HUES48 (cell line): ENCODE data around the gene FBN3.
A peak's percentile ranks its signal among the peaks of the same experiment; 100 is the strongest.

Experiments used
- H3K27ac ChIP-seq: one replicate; pipeline ENCODE4 v1.7.0; 2013; ENCODE audit warnings: low read depth, low read length, inconsistent platforms
- H3K27me3 ChIP-seq: 2 replicates; pipeline ENCODE4 v1.6.1; 2013; ENCODE audit warnings: mild to moderate bottlenecking, low read length; ENCODE audit not compliant: control insufficient read depth, insufficient read depth
- H3K36me3 ChIP-seq: 2 replicates; pipeline ENCODE4 v1.6.1; 2013; ENCODE audit warnings: low read length; ENCODE audit not compliant: control insufficient read depth, insufficient read depth
- H3K4me1 ChIP-seq: 2 replicates; pipeline ENCODE4 v1.6.1; 2013; ENCODE audit warnings: mild to moderate bottlenecking, low read length; ENCODE audit not compliant: control insufficient read depth, insufficient read depth
- H3K4me3 ChIP-seq: 2 replicates; pipeline ENCODE4 v1.5.1; 2013; ENCODE audit warnings: mild to moderate bottlenecking, low read depth, low read length
- H3K9ac ChIP-seq: 2 replicates; pipeline ENCODE4 v1.6.1; 2013; ENCODE audit warnings: mild to moderate bottlenecking, low read depth, low read length, moderate library complexity
- H3K9me3 ChIP-seq: 2 replicates; pipeline ENCODE4 v1.6.1; 2013; ENCODE audit warnings: low read length; ENCODE audit not compliant: control insufficient read depth, insufficient read depth

FBN3 gene

DNA sequence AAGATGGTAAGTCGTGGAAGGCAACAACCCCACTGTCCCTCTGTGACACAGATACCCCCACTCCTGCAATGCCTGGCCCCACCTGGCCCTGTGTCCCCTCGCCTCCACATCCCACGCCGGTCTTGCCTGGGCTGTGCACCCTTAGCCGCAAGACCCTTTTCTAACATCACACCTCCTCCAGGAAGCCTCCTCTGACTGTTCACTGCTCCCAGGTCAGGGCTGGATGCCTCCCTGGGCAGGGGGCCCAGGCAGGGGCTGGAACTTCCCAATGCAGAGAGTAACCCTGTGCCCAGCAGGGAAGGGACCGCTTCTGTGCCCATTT, 1.3 kb downstream of the FBN3 start:
- no peak overlapping the region for H3K9ac ChIP-seq
- H3K27ac ChIP-seq = peak overlapping the region; percentile 93
- H3K36me3 ChIP-seq = peaks cover 4% of the 10 kb centered on the region; the same call in 1 of the 2 replicates
- no peaks in the 10 kb centered on the region for H3K9me3 ChIP-seq
- no peaks in the 10 kb centered on the region for H3K27me3 ChIP-seq
- peak overlapping the region; percentile 77 for H3K4me3 ChIP-seq
- peaks cover 13% of the 10 kb centered on the region for H3K4me1 ChIP-seq

DNA sequence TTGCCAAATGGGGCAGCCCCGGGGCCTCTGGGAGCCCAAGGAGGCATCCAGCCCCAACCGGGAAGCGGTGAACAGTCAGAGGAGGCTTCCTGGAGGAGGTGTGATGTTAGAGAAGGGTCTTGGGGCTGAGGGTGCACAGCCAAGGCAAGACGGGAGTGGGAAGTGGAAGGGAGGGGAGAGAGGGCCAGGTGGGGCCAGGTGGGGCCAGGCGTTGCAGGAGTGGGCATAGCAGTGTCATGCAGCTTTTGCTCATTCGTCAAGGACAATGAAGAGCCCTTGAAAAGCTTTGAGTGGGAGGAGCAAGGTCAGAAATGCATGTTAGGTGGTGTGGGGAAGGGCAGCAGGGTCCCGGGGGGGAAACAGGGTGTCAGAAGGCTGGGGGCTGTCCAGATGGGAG, 1.8 kb downstream of the FBN3 start:
- H3K4me3 ChIP-seq = no peak overlapping the region
- peaks cover 13% of the 10 kb centered on the region for H3K4me1 ChIP-seq
- no peaks in the 10 kb centered on the region for H3K9me3 ChIP-seq
- H3K9ac ChIP-seq = no peak overlapping the region
- no peaks in the 10 kb centered on the region for H3K27me3 ChIP-seq
- peaks cover 4% of the 10 kb centered on the region; the same call in 1 of the 2 replicates for H3K36me3 ChIP-seq
- H3K27ac ChIP-seq = no peak overlapping the region

DNA sequence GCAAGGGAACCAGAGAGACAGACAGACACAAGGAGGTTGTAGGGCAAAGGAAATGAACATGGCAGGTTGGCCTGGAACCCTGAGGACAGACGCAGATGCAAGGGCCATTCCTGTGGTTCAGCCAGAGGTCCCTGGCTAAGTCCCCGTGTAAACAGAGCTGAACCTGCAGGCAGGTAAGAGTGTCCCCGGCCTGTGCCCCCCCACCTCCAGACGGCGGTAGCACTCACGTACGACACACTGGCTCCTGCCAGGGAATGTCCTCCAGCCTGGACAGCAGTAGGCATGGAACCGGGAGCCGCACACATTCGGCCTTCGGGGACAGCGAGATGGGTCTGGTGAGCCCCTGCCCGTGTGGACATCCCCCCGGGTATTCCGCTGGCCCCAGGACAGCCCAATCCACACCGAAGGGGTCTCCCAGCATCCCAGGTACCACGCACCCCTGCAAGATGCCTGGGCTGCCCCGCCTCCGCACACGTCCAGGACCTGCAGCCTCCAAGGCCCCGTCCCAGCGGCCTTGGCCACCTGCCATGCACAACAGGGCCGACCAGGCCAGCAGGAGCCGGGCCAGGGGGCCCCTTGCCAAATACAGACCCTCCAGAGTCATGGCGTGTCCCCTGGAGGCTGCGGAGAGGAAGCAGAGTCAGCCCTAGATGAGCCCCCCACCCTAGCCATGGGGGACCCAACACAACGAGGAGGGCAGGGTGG, 2.4 kb downstream of the FBN3 start:
- H3K4me3 ChIP-seq = no peak overlapping the region
- H3K36me3 ChIP-seq = peaks cover 4% of the 10 kb centered on the region; the same call in 1 of the 2 replicates
- H3K27ac ChIP-seq = no peak overlapping the region
- no peaks in the 10 kb centered on the region for H3K9me3 ChIP-seq
- no peak overlapping the region for H3K9ac ChIP-seq
- H3K4me1 ChIP-seq = peaks cover 13% of the 10 kb centered on the region
- H3K27me3 ChIP-seq = no peaks in the 10 kb centered on the region

DNA sequence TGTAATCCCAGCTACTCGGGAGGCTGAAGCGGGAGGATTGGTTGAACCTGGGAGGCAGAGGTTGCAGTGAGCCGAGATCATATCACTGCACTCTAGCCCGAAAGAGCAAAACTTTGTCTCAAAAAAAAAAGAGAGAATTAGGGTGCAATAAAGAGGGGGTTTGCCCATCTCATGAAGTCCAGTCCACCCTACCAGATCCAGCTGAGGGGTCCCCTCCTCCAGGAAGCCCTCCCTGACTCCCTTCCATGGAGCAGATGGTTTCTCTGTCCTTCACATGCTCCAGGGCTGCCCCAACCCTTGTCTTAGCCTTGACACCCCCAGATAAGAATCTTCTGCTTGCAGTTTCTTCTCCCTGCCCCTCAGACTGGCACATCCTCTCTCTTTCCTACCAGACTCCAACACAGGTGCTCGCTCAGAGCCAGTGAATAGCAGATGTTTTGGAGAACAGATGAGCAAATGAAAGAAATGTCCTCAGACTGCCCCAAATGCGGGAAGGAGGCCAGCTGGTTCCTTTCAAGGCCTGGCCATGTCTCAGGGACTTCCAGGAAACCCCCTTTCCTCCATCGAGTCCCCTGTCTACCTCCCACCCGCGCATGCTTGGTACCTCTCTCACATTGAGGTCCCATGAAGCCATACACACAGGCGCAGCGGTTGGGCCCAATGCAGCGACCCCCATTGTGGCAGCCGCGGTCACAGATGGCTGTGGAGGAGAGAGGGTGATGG, 5.0 kb downstream of the FBN3 start:
- no peak overlapping the region for H3K9ac ChIP-seq
- H3K27me3 ChIP-seq = no peaks in the 10 kb centered on the region
- no peak overlapping the region for H3K4me3 ChIP-seq
- H3K27ac ChIP-seq = no peak overlapping the region
- H3K9me3 ChIP-seq = no peaks in the 10 kb centered on the region
- H3K36me3 ChIP-seq = peaks cover 21% of the 10 kb centered on the region
- peaks cover 9% of the 10 kb centered on the region; the same call in 1 of the 2 replicates for H3K4me1 ChIP-seq

DNA sequence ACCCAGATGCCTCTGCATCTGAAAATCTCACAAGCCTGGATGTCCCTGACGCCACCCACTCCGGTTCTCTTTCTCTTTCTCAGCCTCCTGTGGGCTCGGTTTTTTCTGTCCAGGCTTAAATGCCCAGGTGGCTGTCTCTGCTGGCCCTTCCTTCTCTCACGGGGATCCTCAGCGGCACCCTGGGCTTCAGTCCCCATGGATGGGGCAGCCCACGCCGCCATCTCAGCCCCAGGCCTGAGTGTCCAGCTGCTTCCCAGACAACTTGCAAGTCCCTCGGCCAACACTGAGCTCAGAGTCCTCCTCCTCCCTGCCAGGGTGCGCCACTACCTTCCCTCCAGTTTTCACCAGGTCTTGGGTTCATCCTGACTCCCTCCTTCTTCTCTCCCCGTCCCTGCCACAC, 6.4 kb downstream of the FBN3 start:
- peaks cover 4% of the 10 kb centered on the region; the same call in 1 of the 2 replicates for H3K4me1 ChIP-seq
- H3K9me3 ChIP-seq = no peaks in the 10 kb centered on the region
- no peak overlapping the region for H3K4me3 ChIP-seq
- no peaks in the 10 kb centered on the region for H3K27me3 ChIP-seq
- peaks cover 30% of the 10 kb centered on the region for H3K36me3 ChIP-seq
- no peak overlapping the region for H3K9ac ChIP-seq
- H3K27ac ChIP-seq = no peak overlapping the region

DNA sequence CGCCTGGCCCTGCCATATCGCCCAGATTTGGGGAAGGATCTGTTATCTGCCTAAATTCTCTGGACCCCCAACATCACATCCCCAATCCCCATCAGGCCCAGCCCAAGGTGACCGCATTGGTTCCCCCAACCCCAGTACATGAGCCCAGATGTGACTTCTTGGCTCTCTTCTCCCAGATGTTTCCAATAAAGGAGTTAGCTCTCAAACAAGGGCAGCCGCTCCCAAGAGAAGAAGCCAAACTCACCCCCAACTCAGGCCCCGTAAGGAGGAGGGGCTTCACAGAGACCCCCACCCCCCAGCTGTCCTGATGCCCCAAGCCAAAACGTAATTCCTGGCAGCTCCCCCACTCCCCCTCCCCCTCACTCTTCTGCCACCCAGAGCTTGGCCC, 6.9 kb downstream of the FBN3 start:
- Histone ChIP-seq H3K27me3 (no peaks in the 10 kb centered on the region), H3K27ac (no peak overlapping the region), H3K9me3 (no peaks in the 10 kb centered on the region), H3K4me1 (no peaks in the 10 kb centered on the region; the same call in 1 of the 2 replicates), H3K4me3 (no peak overlapping the region), H3K9ac (no peak overlapping the region), H3K36me3 (peaks cover 35% of the 10 kb centered on the region)

DNA sequence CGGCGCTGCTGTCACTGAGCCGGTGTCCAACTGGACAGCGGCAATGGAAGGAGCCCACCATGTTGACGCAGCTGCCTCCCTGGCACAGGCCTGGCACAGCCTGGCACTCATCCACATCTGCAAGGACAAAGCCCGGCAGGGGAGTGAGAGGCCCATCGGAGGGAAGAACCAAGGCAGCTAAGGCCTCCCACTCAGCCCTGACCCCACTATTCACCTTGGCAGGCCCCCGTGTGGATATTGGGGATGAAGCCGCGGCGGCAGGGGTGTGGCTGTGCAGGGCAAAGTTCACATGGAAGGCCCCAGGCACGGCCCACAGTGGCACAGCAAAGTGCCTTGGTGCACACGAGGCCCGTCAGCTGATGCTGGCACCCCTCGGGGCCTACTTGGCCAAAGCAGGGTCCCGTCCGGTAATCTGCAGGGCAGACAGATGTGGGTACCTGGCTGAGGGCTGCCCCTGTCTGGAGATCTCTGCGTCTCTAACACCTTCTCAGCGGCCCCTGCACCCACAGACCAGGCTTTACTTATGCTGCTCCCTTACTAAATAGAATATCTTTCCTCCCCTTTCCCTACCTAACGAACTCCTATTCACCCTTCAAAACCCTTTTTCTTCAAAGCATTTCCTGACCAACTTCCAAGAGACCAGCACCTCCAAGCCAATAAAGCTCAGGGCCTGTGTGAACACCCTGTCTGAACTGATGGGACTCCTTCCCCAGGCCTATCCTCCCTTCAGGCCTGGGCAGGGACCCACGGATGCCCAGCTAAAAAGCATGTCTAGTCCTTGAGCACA, 7.5 kb downstream of the FBN3 start:
- no peaks in the 10 kb centered on the region for H3K27me3 ChIP-seq
- H3K27ac ChIP-seq = no peak overlapping the region
- no peaks in the 10 kb centered on the region for H3K9me3 ChIP-seq
- peaks cover 35% of the 10 kb centered on the region for H3K36me3 ChIP-seq
- H3K4me3 ChIP-seq = no peak overlapping the region
- H3K9ac ChIP-seq = no peak overlapping the region
- H3K4me1 ChIP-seq = no peaks in the 10 kb centered on the region

DNA sequence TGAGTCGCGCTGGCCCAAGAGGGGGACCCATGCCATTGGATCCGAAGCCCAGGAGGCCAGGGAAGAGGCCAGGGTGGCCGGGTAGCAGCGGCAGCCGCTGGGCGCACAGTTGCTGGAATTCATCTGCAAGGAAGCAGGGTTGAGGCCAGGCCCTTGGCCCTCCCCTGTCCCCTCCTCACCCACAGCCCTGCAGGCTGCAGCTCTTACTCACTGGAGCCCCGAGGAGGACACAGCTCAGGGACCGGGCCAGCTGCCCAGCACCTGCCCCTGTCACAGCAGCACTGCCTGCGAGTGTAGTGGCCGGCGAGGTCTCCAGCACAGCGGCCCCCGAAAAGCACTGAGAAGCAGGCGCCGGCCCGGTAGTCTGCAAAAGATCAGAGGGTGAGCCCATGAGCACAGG, 11.2 kb downstream of the FBN3 start:
- Histone ChIP-seq H3K4me1 (no peaks in the 10 kb centered on the region), H3K9me3 (no peaks in the 10 kb centered on the region), H3K4me3 (no peak overlapping the region), H3K36me3 (peaks cover 47% of the 10 kb centered on the region), H3K9ac (no peak overlapping the region), H3K27ac (no peak overlapping the region), H3K27me3 (no peaks in the 10 kb centered on the region)

DNA sequence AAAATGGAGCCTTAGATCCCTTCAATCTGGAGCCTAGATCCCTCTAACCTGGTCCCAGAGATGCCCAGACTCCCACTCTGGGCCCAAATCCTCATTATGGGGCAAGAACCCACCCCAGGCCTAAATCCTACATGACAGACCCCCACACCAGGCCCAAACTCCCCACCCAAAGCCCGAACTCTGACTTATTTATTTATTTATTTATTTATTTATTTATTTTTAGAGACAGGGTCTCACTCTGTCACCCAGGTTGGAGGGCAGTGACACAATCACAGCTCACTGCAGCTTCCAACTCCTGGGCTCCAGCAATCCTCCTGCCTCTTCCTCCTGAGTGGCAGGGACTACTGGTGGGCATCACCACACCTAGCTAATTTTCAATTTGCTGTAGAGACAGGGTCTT, 12.0 kb downstream of the FBN3 start:
- Histone ChIP-seq H3K4me1 (no peaks in the 10 kb centered on the region), H3K27me3 (no peaks in the 10 kb centered on the region)

DNA sequence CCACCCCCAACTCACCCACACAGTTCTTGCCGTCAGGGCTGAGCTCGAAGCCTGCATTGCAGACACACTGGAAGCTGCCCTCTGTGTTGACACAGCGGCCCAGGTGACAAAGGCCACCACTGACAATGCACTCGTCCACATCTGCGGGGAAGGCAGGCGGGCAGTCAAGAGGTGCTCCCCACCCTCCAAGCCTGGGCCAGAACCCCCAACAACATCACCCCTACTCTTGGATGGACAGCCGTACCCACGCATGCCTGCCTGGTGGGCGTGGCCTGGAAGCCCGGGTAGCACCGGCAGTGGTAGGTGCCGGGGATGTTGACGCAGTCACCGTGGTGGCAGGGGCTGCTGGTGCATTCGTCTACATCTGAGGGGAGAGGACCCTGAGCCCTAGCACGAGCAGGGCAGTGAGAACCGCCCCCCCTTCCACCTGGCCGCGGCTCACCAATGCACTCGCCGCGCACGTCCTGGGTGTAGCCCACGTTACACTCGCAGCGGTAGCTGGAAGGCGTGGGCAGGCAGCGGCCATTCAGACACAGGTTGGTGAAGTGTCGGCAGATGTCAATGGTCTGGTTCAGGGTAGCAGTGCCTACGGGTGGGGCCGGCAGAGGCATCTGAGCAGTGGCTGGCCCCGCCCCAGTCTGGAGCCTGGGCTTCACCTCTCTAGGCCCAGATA, 13.3 kb downstream of the FBN3 start:
- peaks cover 54% of the 10 kb centered on the region for H3K36me3 ChIP-seq
- no peaks in the 10 kb centered on the region for H3K27me3 ChIP-seq
- no peaks in the 10 kb centered on the region for H3K9me3 ChIP-seq
- H3K9ac ChIP-seq = no peak overlapping the region
- H3K4me3 ChIP-seq = no peak overlapping the region
- H3K4me1 ChIP-seq = no peaks in the 10 kb centered on the region
- no peak overlapping the region for H3K27ac ChIP-seq

More for the DNA sequence above, 12.0 kb downstream of the FBN3 start:
- Histone ChIP-seq H3K27ac (no peak overlapping the region), H3K9me3 (no peaks in the 10 kb centered on the region), H3K9ac (no peak overlapping the region), H3K4me3 (no peak overlapping the region), H3K36me3 (peaks cover 54% of the 10 kb centered on the region)
